CD14-positive monocyte (primary cell): Measurements from ENCODE around the gene TMED1. TPM values are rescaled to one million over a fixed set of nuclear protein-coding genes. Genes with fewer than 3 reads are reported as not detected.

ENCODE experiments used
- DNase-seq, 3 donors: peaks; one replicate each; pipeline ENCODE4 v3.0.0-alpha.2; 2011 to 2022
- H2AFZ ChIP-seq: 2 replicates; pipeline ENCODE4 v1.6.0; 2012; ENCODE audit warnings: mild to moderate bottlenecking, low read depth, low read length, inconsistent platforms; ENCODE audit not compliant: insufficient read depth, poor library complexity, severe bottlenecking
- H3K27ac ChIP-seq, 2 donors: 1 replicate in 1 of 2; 2 replicates in 1 of 2; pipeline ENCODE4 v1.5.1; 2012 to 2013; ENCODE audit warnings: low read length in 2 of 2, control low read depth in 1 of 2, inconsistent platforms in 1 of 2, low read depth in 1 of 2, mild to moderate bottlenecking in 1 of 2
- H3K27me3 ChIP-seq, 2 donors: one replicate each; pipeline versions ENCODE4 v1.6.0 to v1.6.1; 2011 to 2013; ENCODE audit warnings: low read length in 2 of 2; ENCODE audit not compliant: control insufficient read depth in 2 of 2, insufficient read depth in 2 of 2
- H3K36me3 ChIP-seq, 2 donors: replicated peaks in 1 of 2; 1 replicate in 1 of 2; 2 replicates in 1 of 2; pipeline versions ENCODE4 v1.5.1 to v1.6.1; 2012 to 2013; ENCODE audit warnings: low read length in 2 of 2, control low read depth in 1 of 2, inconsistent platforms in 1 of 2, mild to moderate bottlenecking in 1 of 2; ENCODE audit not compliant: insufficient read depth in 2 of 2, control insufficient read depth in 1 of 2
- H3K4me1 ChIP-seq, 2 donors: 1 replicate in 1 of 2; 2 replicates in 1 of 2; pipeline versions ENCODE4 v1.5.1 to v1.6.1; 2012 to 2013; ENCODE audit warnings: low read length in 2 of 2, control low read depth in 1 of 2, inconsistent platforms in 1 of 2, mild to moderate bottlenecking in 1 of 2, moderate library complexity in 1 of 2; ENCODE audit not compliant: insufficient read depth in 2 of 2, control insufficient read depth in 1 of 2
- H3K4me2 ChIP-seq: replicated peaks from 2 replicates; pipeline ENCODE3; 2012; ENCODE audit warnings: low read length, moderate library complexity, mild to moderate bottlenecking; ENCODE audit not compliant: poor library complexity, severe bottlenecking; ENCODE audit errors: extremely low read depth
- H3K4me3 ChIP-seq, 3 experiments: fragments of 200-600 bp in 1 of 3; sonication (generic) in 1 of 3; replicated peaks in 1 of 3; 1 replicate in 2 of 3; 2 replicates in 1 of 3; pipeline ENCODE4 v1.5.1; 2011 to 2013; ENCODE audit warnings: low read length in 3 of 3, mild to moderate bottlenecking in 3 of 3, control low read depth in 2 of 3, low read depth in 2 of 3, inconsistent platforms in 1 of 3, moderate library complexity in 1 of 3
- H3K79me2 ChIP-seq: 2 replicates; pipeline ENCODE4 v1.6.0; 2012; ENCODE audit warnings: mild to moderate bottlenecking, control low read depth, inconsistent platforms, low read length, moderate library complexity; ENCODE audit not compliant: insufficient read depth
- H3K9ac ChIP-seq: 2 replicates; pipeline ENCODE4 v1.6.0; 2017; ENCODE audit warnings: low read length, mild to moderate bottlenecking; ENCODE audit not compliant: insufficient read depth, poor library complexity, severe bottlenecking
- H3K9me3 ChIP-seq, 2 donors: replicated peaks in 1 of 2; 1 replicate in 1 of 2; 2 replicates in 1 of 2; pipeline versions ENCODE4 v1.5.1 to v1.6.1; 2012 to 2013; ENCODE audit warnings: low read length in 2 of 2, control low read depth in 1 of 2; ENCODE audit not compliant: control insufficient read depth in 1 of 2, insufficient read depth in 1 of 2
- H4K20me1 ChIP-seq: 2 replicates; pipeline ENCODE4 v1.6.0; 2012; ENCODE audit warnings: mild to moderate bottlenecking, low read length, control low read depth, moderate library complexity; ENCODE audit not compliant: insufficient read depth
- H3K27ac Mint-ChIP-seq, 7 donors: one replicate each; pipeline ENCODE4 v1.8.0; 2020; ENCODE audit warnings: mild to moderate bottlenecking in 7 of 7, mixed read lengths in 7 of 7, moderate library complexity in 6 of 7, inconsistent platforms in 2 of 7
- H3K27me3 Mint-ChIP-seq, 3 donors: one replicate each; pipeline ENCODE4 v1.8.0; 2021 to 2022; ENCODE audit warnings: low read depth in 3 of 3, mild to moderate bottlenecking in 3 of 3, mixed read lengths in 3 of 3, moderate library complexity in 3 of 3, inconsistent platforms in 1 of 3
- H3K36me3 Mint-ChIP-seq, 2 donors: one replicate each; pipeline ENCODE4 v1.8.0; 2020; ENCODE audit warnings: mixed read lengths in 2 of 2, inconsistent platforms in 1 of 2, mild to moderate bottlenecking in 1 of 2
- H3K4me1 Mint-ChIP-seq: one replicate; pipeline ENCODE4 v1.8.0; 2020; ENCODE audit warnings: mild to moderate bottlenecking, mixed read lengths
- H3K4me3 Mint-ChIP-seq, 2 donors: one replicate each; pipeline ENCODE4 v1.8.0; 2020; ENCODE audit warnings: mild to moderate bottlenecking in 2 of 2, mixed read lengths in 2 of 2, moderate library complexity in 1 of 2
- H3K9me3 Mint-ChIP-seq, 7 donors: one replicate each; pipeline ENCODE4 v1.8.0; 2020 to 2022; ENCODE audit warnings: mixed read lengths in 7 of 7, mild to moderate bottlenecking in 6 of 7, moderate library complexity in 6 of 7, inconsistent platforms in 2 of 7
- CTCF ChIP-seq: fragments of 200-600 bp; IDR thresholded peaks from one replicate; pipeline ENCODE4 v1.8.0; 2022; ENCODE audit warnings: antibody characterized with exemption, mild to moderate bottlenecking
- whole genome bisulfite sequencing: methylation state at CpG from one replicate; pipeline ENCODE4 v1.1.5; 2013; ENCODE audit warnings: missing lambda C conversion rate; ENCODE audit not compliant: insufficient coverage; 5-methylcytosine and 5-hydroxymethylcytosine counted together
- intact Hi-C, 2 donors: fragments of 100-400 bp; cut with micrococcal nuclease; formaldehyde crosslinking; loops; one replicate each; pipeline versions ENCODE4 v1.15.0 to v1.15.1; 2023
- polyA plus RNA-seq, 3 donors: library from polyadenylated mRNA; depleted of rRNA in 1 of 3; unstranded in 2 of 3; stranded (reverse) in 1 of 3; fragments of 300-500 nt in 2 of 3; fragments of >200 nt in 1 of 3; fragmentation: Illumina TruSeq in 2 of 3; gene quantifications; 1 replicate in 2 of 3; 2 replicates in 1 of 3; pipeline ENCODE4 v1.2.3, GENCODE V29; 2012 to 2021

TMED1 gene
- polyA plus RNA-seq, 3 donors = 23.2 to 56.7 (median 51.3) TPM

- H3K36me3 ChIP-seq = peaks cover 20 to 31% of the 10 kb centered on the region in 2 donors
- 0% methylated on average over 7 of the region's 14 CpGs for WGBS
- peak within 1 kb of the TSS; percentile 93 for H2AFZ ChIP-seq
- H3K4me2 ChIP-seq = peak within 1 kb of the TSS; percentile 96
- DNase-seq = peak; percentile 64 to 83 (median 83)
- no peaks in the 10 kb centered on the region for H3K27me3 ChIP-seq
- peak within 1 kb of the TSS; percentile 84 to 98 (median 89) for H3K4me3 ChIP-seq
- Mint-ChIP-seq H3K27me3 (peaks cover 1 to 4% (median 2%) of the 10 kb centered on the region in 3 donors), H3K27ac (peak within 1 kb of the TSS; percentile 87 to 97 (median 94)), H3K4me3 (peak within 1 kb of the TSS; percentile 93 to 99), H3K36me3 (peaks cover 25 to 29% of the 10 kb centered on the region in 2 donors), H3K4me1 (peaks cover 43% of the 10 kb centered on the region), H3K9me3 (peaks cover 0 to 7% (median 4%) of the 10 kb centered on the region in 7 donors)
- peaks cover 21% of the 10 kb centered on the region for H4K20me1 ChIP-seq
- intact Hi-C loops = no loop called here
- peaks cover 25 to 46% of the 10 kb centered on the region in 2 donors for H3K4me1 ChIP-seq
- H3K9me3 ChIP-seq = peaks cover 0 to 3% of the 10 kb centered on the region in 2 donors
- H3K79me2 ChIP-seq = peaks cover 55% of the 10 kb centered on the region
- peak within 1 kb of the TSS; percentile 86 for H3K9ac ChIP-seq
- no peak for TF ChIP-seq CTCF
- H3K27ac ChIP-seq = peak within 1 kb of the TSS; percentile 82 to 93
Measured at GRCh38 chr19:10848230-10848856, 12.3 kb upstream of the TMED1 start, which contains the start of gene C19orf38. TSS of gene C19orf38 (plus strand) at chr19:10848415. CDS start at chr19:10848509, 94 bp downstream.

DNA sequence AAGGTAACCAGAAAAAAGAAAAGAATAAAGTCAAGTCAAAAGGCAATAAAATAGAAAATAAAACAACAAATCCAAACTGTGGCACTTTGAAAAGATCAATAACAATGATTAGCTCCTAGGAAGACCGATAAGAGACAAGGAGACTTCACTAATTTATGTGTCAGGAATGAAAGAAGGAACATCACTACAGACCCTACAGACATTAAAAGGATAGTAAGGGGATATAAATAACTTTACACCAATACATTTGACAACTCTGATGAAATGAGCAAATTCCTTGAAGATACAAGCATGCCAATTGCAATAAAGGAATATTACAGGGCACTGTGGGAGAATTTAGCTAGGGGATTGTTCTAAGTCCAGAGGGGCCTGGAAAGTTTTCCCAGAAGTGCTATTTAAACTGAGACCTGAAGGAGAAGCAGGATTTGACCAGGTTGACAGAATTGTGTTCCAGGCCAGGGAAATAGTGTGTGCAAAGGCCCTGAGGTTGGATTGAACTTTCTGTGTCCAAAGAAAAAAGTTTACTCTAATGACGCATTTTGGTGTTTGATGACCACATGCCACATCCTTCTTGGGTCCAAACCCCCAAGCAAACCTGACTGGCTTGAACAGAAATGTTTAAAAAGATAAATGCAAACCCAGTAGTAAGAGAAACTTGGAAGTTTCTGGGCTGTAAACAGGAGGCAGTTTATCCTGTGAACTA, 10.6 kb upstream of the TMED1 start:
- no peak overlapping the region for H3K4me2 ChIP-seq
- H3K4me1 ChIP-seq = peaks cover 25 to 38% of the 10 kb centered on the region in 2 donors
- H4K20me1 ChIP-seq = peaks cover 8% of the 10 kb centered on the region
- H3K4me3 Mint-ChIP-seq = no peak overlapping the region
- H3K27ac Mint-ChIP-seq = no peak overlapping the region
- H3K36me3 Mint-ChIP-seq = peaks cover 15 to 18% of the 10 kb centered on the region in 2 donors
- no peak for TF ChIP-seq CTCF
- intact Hi-C loops = no loop called here
- no peaks in the 10 kb centered on the region for H3K27me3 ChIP-seq
- H3K36me3 ChIP-seq = peaks cover 12 to 17% of the 10 kb centered on the region in 2 donors
- no peak overlapping the region for H2AFZ ChIP-seq
- H3K9ac ChIP-seq = no peak overlapping the region
- H3K4me1 Mint-ChIP-seq = peaks cover 33% of the 10 kb centered on the region
- H3K27me3 Mint-ChIP-seq = peaks cover 1 to 7% (median 2%) of the 10 kb centered on the region in 3 donors
- DNase-seq = no peak
- H3K27ac ChIP-seq = no peak overlapping the region
- H3K9me3 Mint-ChIP-seq = peaks cover 0 to 9% (median 4%) of the 10 kb centered on the region in 7 donors
- peaks cover 39% of the 10 kb centered on the region for H3K79me2 ChIP-seq
- no peak overlapping the region for H3K4me3 ChIP-seq
- WGBS = 100% methylated on average over 1 of the region's 2 CpGs
- peaks cover 0 to 3% of the 10 kb centered on the region in 2 donors for H3K9me3 ChIP-seq
